Activated B cell treated with CpG ODN at 0.5 μM for 24 hours (primary cell): ENCODE results near the gene RIPOR3. TPM values are rescaled to one million over a fixed set of nuclear protein-coding genes. Genes with fewer than 3 reads are reported as not detected.

Source experiments
- ATAC-seq: fragments of 200-7000 bp; cut with Tn5 transposase; one replicate; pipeline ENCODE4 v1.10.0; 2021; ENCODE audit warnings: low read depth, mild to moderate bottlenecking, moderate library complexity
- CTCF ChIA-PET: fragments of 350-600 bp; sonication (Branson Sonifier 250); formaldehyde crosslinking; loops from one replicate; lab custom pipeline; 2021; ENCODE audit warnings: antibody characterized with exemption; lab: Charles Lee
- POLR2A ChIA-PET: fragments of 350-600 bp; sonication (Branson Sonifier 250); formaldehyde crosslinking; loops from one replicate; lab custom pipeline; 2021; ENCODE audit warnings: antibody characterized with exemption; lab: Charles Lee
- DNase-seq: peaks from one replicate; pipeline ENCODE4 v3.0.0; 2022
- H3K27ac Mint-ChIP-seq: one replicate; pipeline ENCODE4 v1.8.0; 2020; ENCODE audit warnings: mixed read lengths
- H3K27me3 Mint-ChIP-seq: one replicate; pipeline ENCODE4 v1.8.0; 2021; ENCODE audit warnings: mixed read lengths
- H3K36me3 Mint-ChIP-seq: one replicate; pipeline ENCODE4 v1.8.0; 2021; ENCODE audit warnings: low read depth, mixed read lengths
- H3K4me1 Mint-ChIP-seq: one replicate; pipeline ENCODE4 v1.8.0; 2021; ENCODE audit warnings: mixed read lengths
- H3K4me3 Mint-ChIP-seq: one replicate; pipeline ENCODE4 v1.8.0; 2020; ENCODE audit warnings: mild to moderate bottlenecking, mixed read lengths
- H3K9me3 Mint-ChIP-seq: one replicate; pipeline ENCODE4 v1.8.0; 2020; ENCODE audit warnings: mixed read lengths
- CTCF ChIP-seq: fragments of 200-600 bp; IDR thresholded peaks from one replicate; pipeline ENCODE4 v1.8.0; 2022; ENCODE audit warnings: antibody characterized with exemption, mild to moderate bottlenecking
- intact Hi-C: fragments of 100-400 bp; cut with micrococcal nuclease; formaldehyde crosslinking; loops from one replicate; pipeline ENCODE4 v1.15.1; 2024
- total RNA-seq: library from RNA; stranded (reverse); gene quantifications from 2 replicates; pipeline ENCODE4 v1.2.3, GENCODE V29; 2022

RIPOR3 gene
- total RNA-seq, 1 donor from 2014 or later, result not detected

- ChIA-PET POLR2A (interaction anchor here (0.6 to 61.9 kb wide), 3 partner anchors 20 to 100 kb away, joined by 10 to 1679 read pairs (median 27); partner anchors contain the start of gene PTPN1), CTCF (interaction anchor here (0.9 to 3.0 kb wide), 2 partner anchors 11 to 64 kb away, joined by 3 to 12 read pairs; no protein-coding TSS in a partner anchor)
- DNase-seq, result no peak
- no peak for ATAC-seq
- H3K36me3 Mint-ChIP-seq, result peaks cover 93% of the 10 kb centered on the region
- intact Hi-C loops, result no loop called here
- no peaks in the 10 kb centered on the region for H3K9me3 Mint-ChIP-seq
- H3K27ac Mint-ChIP-seq, result peak overlapping the region; percentile 87
- no peaks in the 10 kb centered on the region for H3K27me3 Mint-ChIP-seq
- no peak for TF ChIP-seq CTCF
- H3K4me1 Mint-ChIP-seq, result peaks cover 81% of the 10 kb centered on the region
- H3K4me3 Mint-ChIP-seq, result no peak overlapping the region
Observed at GRCh38 chr20:50568549-50568942, 122.8 kb downstream of the RIPOR3 start.

- TF ChIP-seq CTCF, result no peak
- intact Hi-C loops, result no loop called here
- Mint-ChIP-seq H3K4me3 (no peak overlapping the region), H3K36me3 (peaks cover 93% of the 10 kb centered on the region), H3K27me3 (no peaks in the 10 kb centered on the region), H3K4me1 (peaks cover 80% of the 10 kb centered on the region), H3K27ac (peak overlapping the region; percentile 80), H3K9me3 (no peaks in the 10 kb centered on the region)
- no peak for ATAC-seq
- ChIA-PET CTCF (interaction anchor here (1.0 to 3.0 kb wide), 2 partner anchors 63 to 81 kb away, joined by 3 to 12 read pairs; no protein-coding TSS in a partner anchor), POLR2A (interaction anchor here (0.6 to 61.9 kb wide), 3 partner anchors 19 to 99 kb away, joined by 10 to 1679 read pairs (median 27); partner anchors contain the start of gene PTPN1)
- DNase-seq, result no peak
Observed at GRCh38 chr20:50567860-50568548, 123.3 kb downstream of the RIPOR3 start.

GRCh38 chr20:50565871-50566270, 125.5 kb downstream of the RIPOR3 start:
- Mint-ChIP-seq H3K27ac (peak overlapping the region; percentile 42), H3K9me3 (no peaks in the 10 kb centered on the region), H3K4me3 (no peak overlapping the region), H3K27me3 (no peaks in the 10 kb centered on the region), H3K4me1 (peaks cover 77% of the 10 kb centered on the region), H3K36me3 (peaks cover 94% of the 10 kb centered on the region)
- DNase-seq (no peak), ATAC-seq (no peak)
- intact Hi-C loops, result no loop called here
- TF ChIP-seq CTCF, result no peak
- ChIA-PET POLR2A (interaction anchor here (1.1 to 61.9 kb wide), 2 partner anchors 52 to 83 kb away, joined by 3 to 1679 read pairs; partner anchors contain the start of gene PTPN1), CTCF (interaction anchor here (1.2 to 1.4 kb wide), 2 partner anchors 9 to 22 kb away, joined by 3 read pairs; no protein-coding TSS in a partner anchor)

- POLR2A ChIA-PET, result interaction anchor here (1.1 to 61.9 kb wide), 2 partner anchors 51 to 82 kb away, joined by 3 to 1679 read pairs; partner anchors contain the start of gene PTPN1
- Mint-ChIP-seq H3K4me1 (peaks cover 73% of the 10 kb centered on the region), H3K36me3 (peaks cover 90% of the 10 kb centered on the region), H3K4me3 (no peak overlapping the region), H3K9me3 (no peaks in the 10 kb centered on the region), H3K27me3 (no peaks in the 10 kb centered on the region), H3K27ac (peak overlapping the region; percentile 42)
- TF ChIP-seq CTCF, result no peak
- intact Hi-C loops, result no loop called here
- ATAC-seq, result no peak
- no peak for DNase-seq
- CTCF ChIA-PET, result interaction anchor here (1.2 kb wide), 1 partner anchor 9 kb away, joined by 3 read pairs; no protein-coding TSS in a partner anchor
Observed at GRCh38 chr20:50565383-50565782, 126.0 kb downstream of the RIPOR3 start.
